GM12874 (cell line): Measurements from ENCODE around the gene SERPINA1.

Experiments
- TF ChIP-seq, protein P1 (sequence below): IDR thresholded peaks from 2 replicates; pipeline ENCODE4 v1.5.1; 2011; ENCODE audit warnings: low read depth, mild to moderate bottlenecking, control low read depth, low read length, moderate library complexity; ENCODE audit not compliant: insufficient read depth

The SERPINA1 gene

DNA sequence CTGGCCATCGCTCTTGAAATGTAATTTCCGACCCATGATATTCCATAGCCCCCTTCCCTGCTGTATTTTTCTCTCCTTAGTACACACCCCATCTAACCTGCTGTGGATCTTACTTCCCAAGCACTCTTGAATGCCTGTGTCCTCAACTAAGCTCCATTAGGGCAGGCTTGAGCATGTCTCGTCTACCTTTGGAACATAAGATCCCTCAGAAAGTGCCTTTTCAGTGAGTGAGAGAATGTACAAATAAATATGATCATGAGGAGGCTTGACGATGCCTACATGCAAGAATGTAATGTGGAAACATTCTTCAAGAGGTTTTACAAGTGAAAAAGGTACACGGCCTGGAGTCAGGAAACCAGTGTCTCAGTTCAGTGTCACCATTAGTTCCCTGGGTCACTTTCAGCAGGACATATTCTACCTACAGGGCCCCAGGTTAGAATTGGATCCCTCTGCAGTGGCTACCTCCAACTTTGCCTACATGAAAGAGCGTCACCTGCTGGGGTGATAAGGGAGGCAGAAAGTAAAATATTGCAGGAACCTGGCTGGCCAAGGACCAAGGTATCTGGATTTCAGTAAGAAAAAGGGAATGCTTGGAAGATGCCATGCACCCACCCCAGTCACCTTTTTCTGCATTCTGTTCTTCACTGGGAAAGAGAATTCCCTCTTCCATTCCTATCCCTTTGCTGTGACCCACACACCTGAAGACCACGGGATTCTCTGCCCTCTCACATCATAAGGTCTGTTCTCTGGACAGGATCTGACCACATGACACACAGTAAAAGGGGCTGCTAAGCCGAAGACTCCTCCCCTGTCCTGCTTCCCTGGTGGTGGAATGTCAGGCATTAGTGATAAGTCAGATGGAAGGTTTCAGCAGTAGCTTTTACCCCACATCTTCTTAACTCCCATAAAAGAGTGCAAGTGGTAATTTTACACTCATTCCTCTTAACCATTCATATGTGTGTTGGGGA is 24.6 kb upstream of the SERPINA1 start:
- TF ChIP-seq, protein P1, sequence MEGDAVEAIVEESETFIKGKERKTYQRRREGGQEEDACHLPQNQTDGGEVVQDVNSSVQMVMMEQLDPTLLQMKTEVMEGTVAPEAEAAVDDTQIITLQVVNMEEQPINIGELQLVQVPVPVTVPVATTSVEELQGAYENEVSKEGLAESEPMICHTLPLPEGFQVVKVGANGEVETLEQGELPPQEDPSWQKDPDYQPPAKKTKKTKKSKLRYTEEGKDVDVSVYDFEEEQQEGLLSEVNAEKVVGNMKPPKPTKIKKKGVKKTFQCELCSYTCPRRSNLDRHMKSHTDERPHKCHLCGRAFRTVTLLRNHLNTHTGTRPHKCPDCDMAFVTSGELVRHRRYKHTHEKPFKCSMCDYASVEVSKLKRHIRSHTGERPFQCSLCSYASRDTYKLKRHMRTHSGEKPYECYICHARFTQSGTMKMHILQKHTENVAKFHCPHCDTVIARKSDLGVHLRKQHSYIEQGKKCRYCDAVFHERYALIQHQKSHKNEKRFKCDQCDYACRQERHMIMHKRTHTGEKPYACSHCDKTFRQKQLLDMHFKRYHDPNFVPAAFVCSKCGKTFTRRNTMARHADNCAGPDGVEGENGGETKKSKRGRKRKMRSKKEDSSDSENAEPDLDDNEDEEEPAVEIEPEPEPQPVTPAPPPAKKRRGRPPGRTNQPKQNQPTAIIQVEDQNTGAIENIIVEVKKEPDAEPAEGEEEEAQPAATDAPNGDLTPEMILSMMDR, result 0 out of 2 replicates have a peak, but pooled peaks have one; percentile 10

DNA sequence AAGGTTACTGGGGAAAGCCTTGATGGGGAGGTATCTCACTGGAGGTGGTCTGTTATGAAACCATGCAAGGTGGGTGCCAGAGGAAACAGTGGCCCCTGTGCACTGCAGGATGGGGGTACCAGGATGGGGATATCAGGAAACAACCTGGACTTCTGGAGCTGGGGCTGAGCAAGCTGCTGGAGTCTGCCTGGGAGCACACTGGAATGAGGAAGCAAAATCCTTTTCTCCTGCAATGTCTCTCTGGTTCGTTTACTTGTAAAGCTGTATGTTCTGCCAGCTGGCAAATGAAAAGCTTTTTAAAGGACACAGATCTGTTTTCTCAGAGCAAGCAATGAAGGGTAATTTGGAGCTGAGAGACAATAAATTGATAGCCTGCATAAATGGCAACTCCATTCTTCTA is 23.2 kb upstream of the SERPINA1 start:
- TF ChIP-seq, protein P1, result no peak

DNA sequence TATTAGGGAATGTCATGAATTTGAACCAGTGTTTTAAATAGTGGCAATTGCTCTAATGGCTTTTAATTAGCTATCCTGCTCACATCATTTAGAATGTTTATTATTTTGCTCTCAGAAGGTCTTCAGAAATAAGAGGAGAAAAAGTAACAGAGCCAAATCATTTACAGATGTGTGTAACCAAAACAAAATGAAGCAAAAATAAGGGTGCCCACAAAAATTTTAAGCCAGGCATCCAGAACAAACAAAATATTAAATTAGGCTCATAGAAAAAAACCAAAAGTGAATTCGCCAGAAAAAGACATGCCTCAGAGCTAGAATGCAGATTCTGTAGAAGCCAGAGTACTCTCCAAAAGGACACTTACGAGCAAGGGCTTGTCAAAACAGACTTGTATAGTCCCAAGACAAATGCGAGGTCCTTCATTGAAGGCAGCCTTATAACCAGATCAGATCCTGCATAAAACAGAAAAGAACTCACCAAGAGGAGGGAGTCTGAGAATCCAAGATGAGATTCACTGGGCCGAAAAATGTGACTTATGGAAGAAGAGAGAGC is 20.2 kb upstream of the SERPINA1 start:
- TF ChIP-seq, protein P1, result no peak

DNA sequence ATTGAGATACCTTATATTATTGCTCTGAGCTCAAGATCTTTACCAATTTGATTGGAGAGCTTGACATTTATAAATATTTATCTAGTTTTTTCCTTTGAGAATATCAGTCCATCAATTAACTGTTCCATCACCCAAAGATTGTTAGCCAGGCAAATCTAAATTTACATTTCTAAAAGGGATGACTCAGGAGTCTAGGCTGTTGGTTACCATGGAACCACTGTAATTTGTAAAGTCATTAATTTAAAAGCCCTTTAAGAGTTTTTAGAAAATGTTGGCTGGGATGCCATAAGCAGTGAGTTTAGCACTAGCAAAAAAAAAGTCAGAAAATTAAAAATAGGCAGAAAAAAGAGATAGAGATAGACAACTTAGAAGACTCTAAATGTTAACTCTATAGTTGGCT is 19.5 kb upstream of the SERPINA1 start:
- TF ChIP-seq, protein P1, result no peak

DNA sequence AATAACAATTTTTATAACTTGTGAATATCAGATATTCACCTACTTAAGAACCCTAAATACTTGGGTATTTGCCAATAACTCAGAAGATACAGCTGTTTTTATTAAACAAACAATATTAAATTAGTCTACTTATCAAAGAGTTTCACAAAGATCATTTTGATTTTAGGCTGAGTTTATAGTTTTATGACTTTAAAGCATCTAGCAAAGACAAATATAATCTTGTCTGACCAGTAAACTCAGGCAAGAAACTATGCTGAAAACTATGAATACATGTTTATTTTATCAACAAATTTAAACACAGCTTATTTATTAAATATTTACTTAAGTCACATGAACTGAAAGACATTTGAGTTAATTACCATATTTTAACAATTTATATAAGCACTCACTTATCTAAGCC is 18.5 kb upstream of the SERPINA1 start:
- TF ChIP-seq, protein P1, result no peak

DNA sequence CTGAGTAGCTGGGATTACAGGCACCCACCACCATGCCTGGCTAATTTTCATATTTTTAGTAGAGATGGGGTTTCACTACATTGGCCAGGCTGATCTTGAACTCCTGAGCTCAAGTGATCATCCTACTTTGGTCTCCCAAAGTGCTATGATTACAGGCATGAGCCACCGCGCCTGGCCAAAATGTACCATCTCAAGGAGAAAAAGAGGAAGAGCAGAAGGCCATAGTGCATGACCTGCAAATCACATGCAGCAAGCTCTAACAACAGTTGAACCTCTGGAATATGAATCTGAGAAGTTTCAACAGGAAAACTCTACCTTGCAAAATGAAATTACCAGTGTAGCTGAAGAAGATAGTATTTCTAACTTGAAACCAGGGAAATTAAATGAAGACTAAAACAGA is 17.1 kb upstream of the SERPINA1 start:
- TF ChIP-seq, protein P1, result no peak

DNA sequence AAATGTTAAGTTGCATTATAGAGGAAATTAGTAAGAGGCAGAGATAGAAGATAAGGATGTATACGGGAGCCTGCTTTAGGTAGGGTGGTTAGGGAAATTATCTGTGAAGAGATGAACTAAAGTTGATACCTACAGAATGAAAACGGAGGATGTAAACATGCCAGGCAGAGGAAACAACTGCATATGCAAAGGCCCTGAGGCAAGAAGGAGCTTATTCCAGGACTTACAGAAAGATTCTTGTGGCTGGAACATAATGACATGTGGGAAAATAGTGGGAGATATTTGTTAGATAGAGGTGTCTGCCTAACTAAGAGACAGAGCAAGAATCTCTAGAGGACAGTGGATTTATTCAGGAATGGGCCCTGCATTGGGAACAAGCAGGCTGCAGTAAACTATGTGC is 16.2 kb upstream of the SERPINA1 start:
- TF ChIP-seq, protein P1, result no peak
